Measurements from ENCODE around the gene FAM131C.

- TF ChIP-seq POLR2AphosphoS5 (IDR thresholded peaks at IDR 0.05) (peak in 2 of 3 donors; percentile 44 to 59), CTCF (IDR thresholded peaks at IDR 0.05) (no peak)
Observed at GRCh38 chr1:16015960-16016901, 57.2 kb downstream of the FAM131C start.

Data from stomach (tissue), 4 donors.